ENCODE results near the gene CASS4. TPM values are rescaled to one million over a fixed set of nuclear protein-coding genes. Genes with fewer than 3 reads are reported as not detected.

The CASS4 gene
- total and polyA plus RNA-seq, 2 donors (not counting 3 experiments of a cell fraction or from before 2014, with no cell fraction given), result not detected

- dilution Hi-C loops (cut with MboI; ENCODE audit: extremely low pct_ligation_motif_present, low sequenced_read_pairs) (no loop called here), intact Hi-C loops (cut with micrococcal nuclease) (loop anchor here (2.0 kb wide), 1 partner anchor 23 kb away; no protein-coding TSS in a partner anchor)
- no peak overlapping the region for H3K27ac ChIP-seq (ENCODE audit: insufficient read depth, low read depth, low read length)
- POLR2A ChIA-PET, result no interaction called here
- H4K20me1 ChIP-seq (replicated peaks; ENCODE audit: control insufficient read depth, extremely low read depth, insufficient read depth, low read length), result no peaks in the 10 kb centered on the region
- no peak overlapping the region for H3K4me2 ChIP-seq (ENCODE audit: insufficient read depth, low read length)
- TF ChIP-seq JUN (IDR thresholded peaks at IDR 0.05; ENCODE audit: borderline replicate concordance, insufficient read depth, insufficient read length, low read depth) (no peak), POLR2A (IDR thresholded peaks at IDR 0.05; ENCODE audit: low read depth, low read length) (no peak), FOS (IDR thresholded peaks at IDR 0.05; ENCODE audit: borderline replicate concordance, insufficient read depth, low read length) (no peak), MYC (IDR thresholded peaks at IDR 0.05; ENCODE audit: low read depth, low read length) (no peak), POLR2AphosphoS5 (IDR thresholded peaks at IDR 0.05; ENCODE audit: insufficient read depth, low read depth, low read length) (no peak), CTCF (IDR thresholded peaks at IDR 0.05; ENCODE audit: extremely low read depth in 1 of 2, insufficient read depth in 1 of 2, low read depth in 1 of 2, low read length in 2 of 2) (no peak), MAX (IDR thresholded peaks at IDR 0.05; ENCODE audit: insufficient read depth, insufficient read length) (no peak), GATA2 (IDR thresholded peaks at IDR 0.05; ENCODE audit: insufficient read depth, insufficient read length, low read depth, low read length) (no peak), EZH2 (IDR thresholded peaks at IDR 0.05; ENCODE audit: borderline replicate concordance, low read depth, low read length, severe bottlenecking) (no peak)
- no peaks in the 10 kb centered on the region for H3K9me3 ChIP-seq (replicated peaks; ENCODE audit: control insufficient read depth, insufficient read depth, low read length)
- H3K79me2 ChIP-seq (ENCODE audit: control insufficient read depth, insufficient read depth, low read length), result no peaks in the 10 kb centered on the region
- H3K4me1 ChIP-seq (ENCODE audit: control insufficient read depth, extremely low read depth, insufficient read depth, low read length), result peaks cover 30% of the 10 kb centered on the region
- no peaks in the 10 kb centered on the region for H3K36me3 ChIP-seq (ENCODE audit: control insufficient read depth in 2 of 2, extremely low read depth in 1 of 2, insufficient read depth in 2 of 2, low read length in 2 of 2)
- FAIRE-seq (peak; percentile 38), DNase-seq (ENCODE audit: low read depth, low spot score) (no peak)
- H2AFZ ChIP-seq (ENCODE audit: low read depth, low read length), result no peak overlapping the region
- H3K4me3 ChIP-seq (replicated peaks in 1 of 3; ENCODE audit: insufficient read depth in 1 of 3, low read depth in 1 of 3, low read length in 3 of 3), result no peak overlapping the region
- H3K27me3 ChIP-seq (ENCODE audit: control insufficient read depth in 2 of 2, insufficient read depth in 2 of 2, low read length in 2 of 2), result peaks cover 33 to 36% of the 10 kb centered on the region in 2 experiments
- no peaks in the 10 kb centered on the region for H3K9me1 ChIP-seq (replicated peaks; ENCODE audit: control insufficient read depth, extremely low read depth, insufficient read depth, low read length)
- CTCF ChIA-PET, result interaction anchor here (1.5 to 2.4 kb wide), 2 partner anchors 12 to 28 kb away, joined by 5 to 11 read pairs; partner anchors contain the start of gene CASS4
- H3K9ac ChIP-seq (replicated peaks; ENCODE audit: extremely low read depth, insufficient read depth, low read length), result no peak overlapping the region
- no TSS peak for BruUV-seq (replicated peaks)
Observed at GRCh38 chr20:56423886-56424285, 11.8 kb downstream of the CASS4 start.
